Fibroblast of peridontal ligament (primary cell): Measurements from ENCODE around the gene OR8G1.
"Not testable (repeated sequence)": the region's sequence is repeated elsewhere in the genome, so short reads cannot be mapped to it uniquely, and the experiment has no call there.

Experiments
- DNase-seq: peaks from one replicate; pipeline ENCODE4 v3.0.0-alpha.2; 2010; ENCODE audit errors: extremely low read depth

OR8G1 gene

DNA sequence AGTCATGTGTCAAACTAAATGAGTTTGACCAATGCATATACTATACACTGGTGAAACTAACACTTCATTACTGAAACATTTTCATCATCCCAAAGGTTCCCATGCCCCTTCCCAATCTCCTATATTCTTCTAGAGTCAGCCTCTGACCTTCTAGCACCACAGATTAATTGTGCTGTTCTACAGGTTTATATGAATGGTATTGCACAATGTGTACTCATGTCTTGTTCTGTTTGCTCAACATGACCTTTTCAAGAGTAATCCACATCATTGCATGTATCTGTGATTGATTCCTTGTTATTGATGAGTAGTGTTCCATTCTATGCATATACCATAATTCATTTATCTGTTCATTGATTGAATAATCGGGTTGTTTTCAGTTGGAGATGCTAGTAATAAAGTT is 7.5 kb upstream of the OR8G1 start:
- no peak for DNase-seq

DNA sequence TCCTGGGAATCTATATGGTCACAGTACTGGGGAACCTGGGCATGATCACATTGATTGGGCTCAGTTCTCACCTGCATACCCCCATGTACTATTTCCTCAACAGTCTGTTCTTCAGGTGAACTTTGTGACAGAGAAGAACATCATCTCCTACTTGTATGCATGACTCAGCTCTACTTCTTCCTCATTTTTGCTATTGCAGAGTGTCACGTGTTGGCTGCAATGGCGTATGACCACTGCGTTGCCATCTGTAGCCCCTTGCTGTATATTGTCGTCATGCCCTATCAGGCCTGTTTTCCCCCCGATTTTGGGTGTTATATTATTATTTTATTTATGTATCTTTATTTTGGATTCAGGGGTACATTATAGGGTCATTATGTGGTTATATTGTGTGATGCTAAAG is 2.4 kb upstream of the OR8G1 start:
- no peak for DNase-seq

DNA sequence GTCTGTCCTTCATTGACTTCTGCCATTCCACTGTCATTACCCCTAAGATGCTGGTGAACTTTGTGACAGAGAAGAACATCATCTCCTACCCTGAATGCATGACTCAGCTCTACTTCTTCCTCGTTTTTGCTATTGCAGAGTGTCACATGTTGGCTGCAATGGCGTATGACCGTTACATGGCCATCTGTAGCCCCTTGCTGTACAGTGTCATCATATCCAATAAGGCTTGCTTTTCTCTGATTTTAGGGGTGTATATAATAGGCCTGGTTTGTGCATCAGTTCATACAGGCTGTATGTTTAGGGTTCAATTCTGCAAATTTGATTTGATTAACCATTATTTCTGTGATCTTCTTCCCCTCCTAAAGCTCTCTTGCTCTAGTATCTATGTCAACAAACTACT is 9.0 kb downstream of the OR8G1 start:
- not testable (repeated sequence) for DNase-seq

DNA sequence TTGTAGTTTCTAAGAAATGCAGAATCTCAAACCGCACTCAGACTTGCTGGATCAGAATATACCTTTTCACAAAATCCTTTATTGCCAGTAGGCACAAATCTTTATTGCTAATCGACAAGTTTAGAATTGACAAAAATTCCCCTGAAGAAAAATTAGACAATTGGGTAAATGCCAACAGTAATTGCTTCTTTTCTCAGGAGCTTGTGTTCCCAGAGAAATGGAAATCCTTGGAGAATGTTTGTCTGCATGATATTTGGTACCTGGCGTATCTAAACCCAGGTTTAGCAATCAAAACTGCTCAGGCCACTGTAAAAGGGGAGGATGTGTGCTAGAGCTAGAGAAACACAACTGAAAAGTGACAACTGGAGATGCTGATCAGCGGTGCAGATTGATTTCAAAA is 15.2 kb downstream of the OR8G1 start, which contains the start of gene OR8G5:
TSS of gene OR8G5 (plus strand) at position 301 of the 400 bp plus-strand sequence. CDS start 8,556 bp downstream, outside the sequence.
- DNase-seq, result no peak

DNA sequence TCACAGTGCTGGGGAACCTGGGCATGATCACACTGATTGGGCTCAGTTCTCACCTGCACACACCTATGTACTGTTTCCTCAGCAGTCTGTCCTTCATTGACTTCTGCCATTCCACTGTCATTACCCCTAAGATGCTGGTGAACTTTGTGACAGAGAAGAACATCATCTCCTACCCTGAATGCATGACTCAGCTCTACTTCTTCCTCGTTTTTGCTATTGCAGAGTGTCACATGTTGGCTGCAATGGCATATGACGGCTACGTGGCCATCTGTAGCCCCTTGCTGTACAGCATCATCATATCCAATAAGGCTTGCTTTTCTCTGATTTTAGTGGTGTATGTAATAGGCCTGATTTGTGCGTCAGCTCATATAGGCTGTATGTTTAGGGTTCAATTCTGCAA is 24.1 kb downstream of the OR8G1 start:
- not testable (repeated sequence) for DNase-seq

DNA sequence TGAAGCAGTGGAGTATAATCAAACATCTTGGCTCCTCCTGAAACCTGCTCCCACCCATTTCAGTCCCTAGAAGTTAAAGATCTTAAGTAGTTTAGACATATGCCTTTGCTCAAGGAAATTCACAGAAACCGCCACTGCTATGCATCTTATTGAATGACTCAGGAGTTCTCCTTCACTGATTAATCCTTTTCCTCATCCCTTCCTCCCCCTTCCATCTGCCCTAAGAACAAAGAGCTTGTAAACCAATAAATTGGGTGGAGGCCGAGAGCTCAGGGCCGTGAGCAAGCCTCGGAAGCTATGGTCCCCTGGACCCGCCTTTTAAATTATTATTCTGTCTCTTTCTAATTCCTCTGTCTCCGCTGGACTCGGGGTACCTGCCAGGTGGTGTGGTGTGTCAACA is 30.0 kb downstream of the OR8G1 start:
- not testable (repeated sequence) for DNase-seq

DNA sequence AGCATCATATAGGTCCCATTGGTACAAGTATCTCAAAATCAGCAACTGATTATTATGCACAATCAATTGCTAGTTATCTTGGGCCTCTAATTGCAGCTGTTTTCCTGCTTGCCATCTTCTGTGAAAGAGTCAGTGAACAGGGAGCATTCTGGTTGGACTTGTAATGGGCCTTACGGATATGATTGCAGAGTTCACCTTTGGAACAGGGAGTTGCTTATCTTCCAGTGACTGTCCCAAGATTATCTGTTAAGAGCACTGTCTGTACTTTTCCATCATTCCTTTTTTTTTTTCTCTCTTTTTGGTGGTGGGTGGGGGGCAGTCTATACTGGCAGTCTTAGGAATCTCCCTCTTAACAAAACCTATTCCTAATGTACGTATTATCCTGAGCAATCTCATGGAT is 33.1 kb downstream of the OR8G1 start:
- DNase-seq, result no peak

DNA sequence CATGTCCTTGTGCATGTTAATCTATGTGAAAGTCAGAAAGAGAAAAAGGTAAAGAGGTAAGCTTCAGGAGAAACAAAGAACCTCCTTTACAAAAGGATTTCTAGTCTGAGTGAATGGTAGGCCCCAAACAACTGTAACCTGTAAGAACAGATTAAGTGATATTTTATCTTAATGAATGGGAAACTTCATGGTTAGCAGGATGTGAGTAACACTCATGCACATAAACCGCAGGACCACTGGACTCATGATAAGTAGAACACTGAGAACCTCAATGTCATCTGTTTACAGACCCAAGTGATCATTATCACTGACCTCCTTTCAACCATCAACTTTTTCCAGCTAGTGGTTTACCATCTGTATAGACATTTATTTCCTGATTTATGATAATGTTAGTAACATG is 35.2 kb downstream of the OR8G1 start:
- DNase-seq, result peak; percentile 53

DNA sequence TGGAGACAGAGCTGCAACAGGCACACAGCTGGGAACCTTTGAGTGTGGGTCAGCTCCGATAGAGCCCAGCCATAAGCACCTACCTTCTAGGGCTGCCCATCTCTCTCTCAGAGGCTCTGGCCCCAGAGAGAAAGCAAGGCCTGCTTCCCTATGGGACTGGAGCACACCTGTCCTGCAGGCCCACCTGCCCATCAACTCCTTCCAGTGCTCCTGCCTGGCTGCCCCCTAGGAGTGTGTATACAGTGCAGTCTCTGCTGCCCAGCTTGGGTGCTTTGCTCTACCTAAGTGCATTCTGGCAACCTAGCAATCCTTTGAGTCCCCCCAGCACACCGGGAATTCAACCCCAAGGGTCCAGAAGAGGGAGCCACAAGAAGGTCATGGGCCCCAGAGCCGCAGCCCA is 36.3 kb downstream of the OR8G1 start:
- DNase-seq, result no peak

DNA sequence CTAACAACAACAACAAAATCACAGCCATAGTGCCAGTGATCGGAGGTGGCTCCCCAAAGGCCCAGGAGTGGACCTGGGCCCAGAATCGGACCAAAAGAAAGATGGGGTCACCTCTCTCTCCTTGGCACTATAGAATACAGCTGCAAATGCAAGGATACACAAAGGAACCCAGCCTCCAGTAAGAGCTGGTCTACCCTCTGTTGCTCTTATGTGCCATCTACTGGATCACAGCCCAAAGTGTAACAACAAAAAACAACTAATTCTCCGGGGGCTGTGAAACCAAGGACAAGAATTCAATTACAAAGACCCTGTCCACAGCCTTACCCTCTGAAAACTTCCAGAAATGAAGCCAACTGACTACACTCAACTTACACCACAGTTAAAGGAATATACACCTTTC is 36.9 kb downstream of the OR8G1 start:
- DNase-seq, result no peak

DNA sequence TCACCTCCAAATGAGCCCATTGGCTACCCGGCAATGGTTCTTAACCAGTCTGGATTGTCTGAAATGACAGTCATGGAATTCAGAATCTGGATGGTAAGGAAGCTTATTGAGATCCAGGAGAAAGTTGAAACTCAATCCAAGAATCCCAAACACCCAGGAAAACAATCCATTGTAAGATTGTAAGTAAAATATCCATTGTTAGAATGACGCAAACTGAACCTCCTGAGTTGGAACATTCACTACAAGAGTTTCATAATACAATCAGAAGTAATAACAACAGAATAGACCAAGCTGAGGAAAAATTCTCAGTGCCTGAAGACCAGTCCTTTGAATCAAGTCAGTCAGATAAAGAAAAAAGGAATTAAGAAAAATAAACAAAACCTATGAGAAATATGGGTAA is 37.4 kb downstream of the OR8G1 start:
- DNase-seq, result peak; percentile 49

DNA sequence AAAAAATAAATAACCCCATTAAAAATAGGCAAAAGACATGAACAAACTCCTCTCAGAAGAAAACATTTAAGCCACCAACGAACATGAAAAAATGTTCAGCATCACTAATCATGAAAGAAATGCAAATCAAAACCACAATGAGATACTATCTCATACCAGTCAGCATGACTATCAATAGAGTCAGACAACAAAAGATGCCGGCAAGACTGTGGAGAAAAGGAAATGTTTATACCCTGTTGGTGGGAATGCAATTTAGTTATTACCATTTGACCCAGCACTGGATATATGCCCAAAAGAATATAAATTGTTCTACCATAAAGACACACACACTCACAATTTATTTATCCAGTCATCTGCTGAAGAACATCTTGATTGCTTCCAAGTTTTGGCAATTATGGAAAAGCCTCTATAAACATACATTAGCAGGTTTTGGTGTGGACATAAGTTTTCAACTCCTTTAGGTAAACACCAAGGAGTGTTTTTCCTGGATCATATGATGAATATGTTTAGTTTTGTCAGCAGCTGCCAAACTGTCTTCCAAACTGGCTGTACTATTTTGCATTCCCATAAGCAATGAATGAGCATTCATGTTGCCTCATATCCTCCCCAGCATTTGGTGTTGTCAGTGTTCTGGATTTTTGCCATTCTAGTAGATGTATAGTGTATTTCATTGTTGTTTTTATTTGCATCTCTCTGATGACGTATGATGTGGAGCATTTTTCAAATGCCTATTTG is 44.9 kb downstream of the OR8G1 start:
- DNase-seq, result peak; percentile 87

DNA sequence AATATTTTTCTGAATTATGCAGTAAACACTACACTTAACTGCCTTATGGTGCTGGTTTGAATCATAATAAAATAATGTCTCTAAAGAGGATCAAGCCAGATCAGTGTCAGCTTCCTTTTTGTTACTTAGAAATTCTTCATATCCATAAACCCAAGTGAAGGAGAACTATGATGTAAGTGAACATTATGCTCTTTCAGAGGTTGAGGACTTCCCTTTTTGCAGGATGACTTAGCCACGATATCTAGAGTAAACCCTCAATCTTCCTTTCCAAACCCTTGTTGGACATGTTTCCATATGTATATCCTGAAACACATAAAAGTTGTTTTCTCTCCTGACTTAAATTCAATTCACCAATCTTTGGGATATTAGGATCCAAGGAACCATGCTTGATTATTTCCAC is 53.8 kb downstream of the OR8G1 start:
- no peak for DNase-seq

DNA sequence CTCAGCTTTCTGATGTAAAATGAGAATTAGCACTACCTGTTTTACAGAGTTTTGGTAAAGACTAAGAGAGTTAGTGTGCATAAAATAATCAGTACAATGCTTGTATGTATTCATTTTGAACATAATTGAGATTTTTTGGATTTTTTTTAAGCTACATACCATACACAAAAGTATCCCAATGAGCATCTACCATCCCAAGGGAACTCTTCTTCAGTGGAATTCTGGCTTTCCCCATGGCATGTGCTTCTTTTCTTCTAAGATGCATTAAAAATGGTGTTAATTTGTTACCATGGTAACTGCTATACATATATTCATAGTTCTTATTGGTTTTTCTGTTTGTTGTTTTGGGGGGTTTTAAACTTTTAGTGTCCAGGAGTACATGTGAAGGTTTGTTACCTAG is 55.1 kb downstream of the OR8G1 start:
- DNase-seq, result peak; percentile 31

DNA sequence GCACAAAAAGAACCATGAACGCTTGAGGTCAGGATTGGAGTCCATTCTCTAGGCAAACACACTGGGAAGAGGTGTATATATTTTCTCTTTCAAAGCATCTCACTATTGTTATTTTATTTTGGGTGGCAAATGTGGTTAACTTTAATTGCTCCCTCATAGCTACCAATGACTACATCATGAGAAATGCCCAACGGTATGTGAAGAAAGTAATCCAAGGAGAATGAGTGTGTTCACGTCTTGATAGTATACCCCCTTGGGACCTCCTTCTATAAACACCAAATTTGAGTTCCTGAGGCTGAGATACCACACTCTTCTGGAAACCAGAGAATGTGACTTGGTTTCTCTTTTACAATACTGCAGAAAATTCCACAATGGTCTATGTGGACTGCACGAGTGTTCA is 57.0 kb downstream of the OR8G1 start:
- peak; percentile 78 for DNase-seq

DNA sequence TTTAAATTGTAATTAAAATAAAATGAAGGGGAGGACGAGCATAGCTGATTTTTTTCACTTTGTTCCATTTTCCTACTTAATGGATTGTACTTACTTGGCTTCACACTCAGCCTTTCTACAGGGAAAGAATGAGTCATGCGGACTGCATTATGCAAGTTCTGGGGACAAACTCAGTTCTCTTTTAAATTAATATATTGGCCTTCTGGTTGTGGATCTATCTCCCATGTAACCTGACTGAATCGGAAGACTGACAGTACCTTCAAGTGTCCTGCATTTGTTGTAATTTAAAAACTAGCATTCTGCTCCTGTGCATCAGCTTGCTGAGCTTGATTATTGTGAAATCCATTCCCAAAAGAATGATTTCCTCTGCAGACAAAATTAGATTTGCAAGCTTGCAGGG is 60.7 kb downstream of the OR8G1 start:
- peak; percentile 76 for DNase-seq

DNA sequence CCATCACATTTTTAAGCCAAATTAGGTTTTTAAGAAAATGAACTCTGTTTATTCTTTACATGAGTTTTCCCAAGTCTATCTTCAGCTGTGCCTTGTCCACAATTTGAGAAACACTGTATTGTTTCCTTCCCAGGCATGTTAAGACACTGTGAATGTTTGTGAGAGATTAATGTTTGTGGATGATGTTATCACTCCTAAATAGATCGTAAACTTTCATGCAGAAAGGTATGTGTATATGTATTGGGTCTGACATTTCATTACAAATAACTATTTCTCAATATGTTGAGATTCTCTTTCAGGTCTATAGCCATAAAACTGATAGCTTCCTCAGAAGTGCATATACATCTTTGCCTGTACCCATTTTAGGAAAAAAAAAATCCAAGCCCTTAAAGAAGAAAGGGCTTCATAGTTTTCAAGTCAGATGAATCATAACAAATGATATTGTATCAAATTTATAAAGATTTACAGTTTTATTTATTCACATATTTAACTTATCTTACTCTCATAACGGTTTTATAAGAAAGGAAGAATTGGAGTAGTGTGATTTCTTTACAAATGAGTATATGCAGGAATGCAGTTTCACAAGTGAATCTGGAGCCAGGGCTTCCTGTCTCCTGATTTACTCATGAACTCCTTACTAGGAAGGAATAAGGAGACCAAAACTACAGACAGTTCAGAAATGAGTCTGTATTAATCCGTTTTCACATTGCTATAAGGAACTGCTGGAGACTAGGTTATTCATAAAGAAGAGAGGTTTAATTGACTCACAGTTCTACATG is 61.6 kb downstream of the OR8G1 start:
- DNase-seq, result no peak
